GM21423 (cell line): ENCODE results near the gene SUPT20HL1.

Experiments used
- ATAC-seq: cut with Tn5 transposase; IDR thresholded peaks from one replicate; pipeline ENCODE4 v1.9.1; 2021; ENCODE audit warnings: mild to moderate bottlenecking, moderate library complexity; ENCODE audit not compliant: unreplicated experiment

The SUPT20HL1 gene

DNA sequence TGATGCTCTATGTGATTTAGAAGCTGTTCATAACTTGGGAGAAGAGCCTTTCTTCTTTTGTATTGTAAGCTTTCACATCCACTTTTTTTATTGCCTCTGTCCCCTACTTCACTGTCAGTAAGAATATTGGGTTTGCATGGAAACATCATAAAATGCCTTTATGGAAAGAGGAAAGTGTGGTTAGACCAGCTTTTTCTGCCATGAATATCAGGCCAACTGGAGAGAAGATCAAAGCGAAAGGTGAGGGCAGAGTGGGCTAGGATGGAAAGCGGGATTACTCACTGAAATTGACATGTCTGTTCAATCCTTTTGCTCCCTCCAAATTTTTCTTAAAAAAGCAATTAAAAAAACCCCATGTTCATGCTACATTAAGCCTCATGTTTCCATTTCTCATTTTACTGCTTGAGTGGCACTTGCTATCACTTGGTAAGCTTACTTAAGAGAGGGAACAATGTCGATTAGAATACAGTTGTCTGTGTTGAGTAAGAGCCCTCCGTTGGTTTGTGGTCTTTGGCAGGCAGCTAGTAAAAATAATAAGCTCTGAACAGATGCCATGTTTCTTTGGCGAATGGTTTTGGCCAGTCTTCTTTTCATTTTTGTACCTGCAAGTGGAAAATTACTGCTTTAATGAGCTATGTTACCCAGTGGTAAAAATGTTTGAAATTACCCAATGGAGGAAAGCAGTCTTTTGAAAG, 35.9 kb downstream of the SUPT20HL1 start:
- ATAC-seq = no peak

DNA sequence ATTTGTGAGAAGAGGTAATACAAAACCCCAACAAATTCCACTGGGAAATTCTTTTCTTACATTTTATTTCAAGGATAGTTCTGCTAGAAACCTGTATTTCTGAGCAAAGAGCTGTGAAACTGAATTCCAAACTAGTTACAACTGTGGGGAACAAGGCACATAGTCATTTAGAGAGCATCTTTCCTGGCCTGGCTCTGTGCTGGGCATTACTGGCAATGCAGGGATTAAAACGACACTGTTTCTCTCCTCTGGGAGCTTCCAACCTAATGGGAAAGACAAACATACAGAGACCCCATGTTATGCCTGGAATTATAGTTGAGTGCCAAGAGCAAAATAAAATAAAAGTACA, 36.5 kb downstream of the SUPT20HL1 start:
- ATAC-seq = no peak

DNA sequence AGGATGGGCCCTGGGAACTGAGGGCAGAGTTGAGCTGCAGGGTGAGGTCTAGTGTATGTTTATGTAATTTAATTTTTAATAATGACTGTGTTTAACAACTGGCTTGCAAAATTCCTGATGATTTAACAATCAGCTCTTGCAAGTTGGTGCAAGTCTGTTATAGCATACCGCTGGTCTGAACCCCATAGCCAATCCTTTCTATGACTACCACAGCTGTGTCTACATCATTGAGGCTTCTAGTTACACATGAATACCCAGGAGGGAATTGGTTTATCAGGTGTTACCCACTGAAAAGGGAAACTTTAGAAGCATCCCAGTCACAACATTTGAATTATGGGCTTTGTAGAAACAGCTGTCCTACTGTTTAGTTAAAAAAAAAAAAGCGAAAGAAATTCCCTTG, 38.3 kb downstream of the SUPT20HL1 start:
- no peak for ATAC-seq

DNA sequence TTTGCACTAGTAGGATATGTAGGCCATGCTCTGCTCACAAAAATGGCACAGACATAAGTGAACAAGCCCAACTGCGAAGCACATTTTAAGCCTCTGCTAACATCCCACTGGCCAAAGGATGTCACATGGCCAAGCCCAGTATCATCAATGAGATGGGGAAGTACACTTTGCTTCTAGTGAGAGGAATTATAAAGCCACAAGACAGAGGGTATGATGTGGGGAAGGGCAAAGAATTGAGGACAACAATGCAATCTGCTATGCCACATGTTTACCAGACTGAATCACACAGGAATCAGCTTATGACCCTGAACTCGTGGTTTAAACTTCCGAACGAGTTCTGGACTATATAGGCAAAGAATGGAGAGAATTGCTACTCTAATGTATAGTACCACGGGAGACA, 39.1 kb downstream of the SUPT20HL1 start:
- ATAC-seq = no peak

DNA sequence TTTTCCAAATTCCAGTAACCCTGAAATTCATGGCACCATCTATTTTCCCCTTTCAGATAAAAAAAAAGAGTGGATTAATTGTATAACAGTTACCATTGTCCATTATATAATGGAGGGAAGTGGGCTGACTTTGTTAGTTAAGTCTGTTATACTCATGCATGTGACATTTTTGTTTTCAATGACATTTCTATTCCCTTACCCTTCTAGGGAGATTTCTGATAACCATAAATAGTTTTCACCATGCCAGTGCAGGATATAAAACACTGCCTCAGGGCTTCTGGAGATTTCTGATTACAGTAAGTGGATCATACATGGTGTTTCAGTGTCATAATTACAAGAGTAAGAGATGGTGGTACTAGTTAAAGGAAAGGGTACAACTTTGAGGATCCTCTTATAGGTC, 45.5 kb downstream of the SUPT20HL1 start:
- ATAC-seq = no peak
